Ishikawa (cell line): Measurements from ENCODE around the gene RPL3.
A peak's percentile ranks its signal among the peaks of the same experiment; 100 is the strongest.

ENCODE experiments used
- CEBPB ChIP-seq: IDR thresholded peaks from 2 replicates; pipeline ENCODE4 v1.6.1; 2012
- CREB1 ChIP-seq: IDR thresholded peaks from 2 replicates; pipeline ENCODE4 v1.6.1; 2012; ENCODE audit warnings: low read depth
- EGR1 ChIP-seq: IDR thresholded peaks from 2 replicates; pipeline ENCODE4 v1.6.1; 2012
- EP300 ChIP-seq: IDR thresholded peaks from 2 replicates; pipeline ENCODE4 v1.6.1; 2012; ENCODE audit warnings: borderline replicate concordance
- FOXM1 ChIP-seq: IDR thresholded peaks from 2 replicates; pipeline ENCODE4 v1.6.1; 2012; ENCODE audit warnings: low read depth, borderline replicate concordance
- MAX ChIP-seq: IDR thresholded peaks from 2 replicates; pipeline ENCODE4 v1.6.1; 2012
- NFIC ChIP-seq: IDR thresholded peaks from 2 replicates; pipeline ENCODE4 v1.6.1; 2012
- RAD21 ChIP-seq: IDR thresholded peaks from 2 replicates; pipeline ENCODE4 v1.6.1; 2012; ENCODE audit warnings: low read depth
- REST ChIP-seq: IDR thresholded peaks from 2 replicates; pipeline ENCODE4 v1.6.1; 2012; ENCODE audit warnings: low read depth, mild to moderate bottlenecking
- TAF1 ChIP-seq: IDR thresholded peaks from 2 replicates; pipeline ENCODE4 v1.6.1; 2012; ENCODE audit warnings: low read depth, mild to moderate bottlenecking
- TCF12 ChIP-seq: IDR thresholded peaks from 2 replicates; pipeline ENCODE4 v1.6.1; 2012; ENCODE audit warnings: low read depth
- TEAD4 ChIP-seq: IDR thresholded peaks from 2 replicates; pipeline ENCODE4 v1.6.1; 2012
- USF1 ChIP-seq: IDR thresholded peaks from 2 replicates; pipeline ENCODE4 v1.6.1; 2012
- YY1 ChIP-seq: IDR thresholded peaks from 2 replicates; pipeline ENCODE4 v1.6.1; 2012; ENCODE audit warnings: low read depth
- ZBTB7A ChIP-seq: IDR thresholded peaks from 2 replicates; pipeline ENCODE4 v1.6.1; 2012; ENCODE audit warnings: low read depth

The RPL3 gene

GRCh38 chr22:39287076-39287725 is 32.2 kb downstream of the RPL3 start:
- TF ChIP-seq MAX (peak; percentile 19; the same call in 1 of the 2 replicates), TAF1 (no peak), CREB1 (no peak), NFIC (no peak), CEBPB (peak; percentile 33; the same call in 1 of the 2 replicates), EGR1 (no peak), USF1 (0 out of 2 replicates have a peak, but pooled peaks have one; percentile 8), ZBTB7A (no peak), TCF12 (no peak; the same call in 1 of the 2 replicates), FOXM1 (peak; percentile 62; the same call in 1 of the 2 replicates), RAD21 (peak; percentile 17; the same call in 1 of the 2 replicates), EP300 (peak; percentile 67; the same call in 1 of the 2 replicates), TEAD4 (peak; percentile 56), YY1 (no peak), REST (no peak)

GRCh38 chr22:39284983-39285382 is 34.4 kb downstream of the RPL3 start:
- TF ChIP-seq YY1, result peak; percentile 60; the same call in 1 of the 2 replicates
- no peak for TF ChIP-seq FOXM1

GRCh38 chr22:39284142-39284980 is 35.1 kb downstream of the RPL3 start:
- TF ChIP-seq FOXM1, result no peak
- 0 out of 2 replicates have a peak, but pooled peaks have one; percentile 20 for TF ChIP-seq TEAD4

- TF ChIP-seq CREB1, result 0 out of 2 replicates have a peak, but pooled peaks have one; percentile 8
- TF ChIP-seq NFIC, result peak; percentile 67
- TF ChIP-seq REST, result no peak
- no peak; the same call in 1 of the 2 replicates for TF ChIP-seq YY1
- no peak; the same call in 1 of the 2 replicates for TF ChIP-seq CEBPB
- TF ChIP-seq TEAD4, result peak; percentile 78
- no peak for TF ChIP-seq EGR1
- peak; percentile 86 for TF ChIP-seq TCF12
- TF ChIP-seq FOXM1, result peak; percentile 73; the same call in 1 of the 2 replicates
- TF ChIP-seq RAD21, result peak; percentile 40; the same call in 1 of the 2 replicates
- peak; percentile 84; the same call in 1 of the 2 replicates for TF ChIP-seq ZBTB7A
- peak; percentile 13; the same call in 1 of the 2 replicates for TF ChIP-seq USF1
- peak; percentile 92 for TF ChIP-seq MAX
- no peak for TF ChIP-seq TAF1
- peak; percentile 93 for TF ChIP-seq EP300
These were observed 35.9 kb downstream of the RPL3 start for GRCh38 chr22:39283322-39284141.
